NCI-H1417 treated with DMSO at 0.1 percent for 48 hours (cell line): ENCODE measurements around the gene LHX8.
"Not testable (repeated sequence)": the region's sequence is repeated elsewhere in the genome, so short reads cannot be mapped to it uniquely, and the experiment has no call there.

Source experiments
- DNase-seq: peaks from one replicate; lab custom pipeline; 2025; lab: John Stamatoyannopoulos, UW

LHX8 gene

GRCh38 chr1:75133750-75134646, at the start of gene LHX8:
Gene LHX8 (plus strand): TSS chr1:75134388. CDS start chr1:75136615, 2,227 bp downstream.
- DNase-seq: no peak

- no peak for DNase-seq
Observed at GRCh38 chr1:75085931-75086330, 48.3 kb upstream of the LHX8 start.

- no peak for DNase-seq
Observed at GRCh38 chr1:75087278-75087677, 46.9 kb upstream of the LHX8 start.

- DNase-seq: no peak
Observed at GRCh38 chr1:75092141-75092540, 42.0 kb upstream of the LHX8 start.

GRCh38 chr1:75097654-75098053, 36.5 kb upstream of the LHX8 start:
- DNase-seq: no peak

- no peak for DNase-seq
Observed at GRCh38 chr1:75099581-75099980, 34.6 kb upstream of the LHX8 start.

GRCh38 chr1:75100481-75101092, 33.6 kb upstream of the LHX8 start:
- no peak for DNase-seq

- not testable (repeated sequence) for DNase-seq
Observed at GRCh38 chr1:75112362-75112951, 21.7 kb upstream of the LHX8 start.

GRCh38 chr1:75115654-75116053, 18.5 kb upstream of the LHX8 start:
- no peak for DNase-seq

- DNase-seq: no peak
Observed at GRCh38 chr1:75123756-75124155, 10.4 kb upstream of the LHX8 start.

GRCh38 chr1:75124510-75124909, 9.7 kb upstream of the LHX8 start:
- DNase-seq: no peak

- no peak for DNase-seq
Observed at GRCh38 chr1:75125161-75125726, 8.9 kb upstream of the LHX8 start.

GRCh38 chr1:75126611-75127101, 7.5 kb upstream of the LHX8 start:
- DNase-seq: no peak

- DNase-seq: no peak
Observed at GRCh38 chr1:75127916-75128717, 6.1 kb upstream of the LHX8 start.

- DNase-seq: no peak
Observed at GRCh38 chr1:75129660-75129982, 4.6 kb upstream of the LHX8 start.

- no peak for DNase-seq
Observed at GRCh38 chr1:75129983-75130789, 4.0 kb upstream of the LHX8 start.

- no peak for DNase-seq
Observed at GRCh38 chr1:75130865-75131564, 3.2 kb upstream of the LHX8 start.

- no peak for DNase-seq
Observed at GRCh38 chr1:75131565-75132241, 2.5 kb upstream of the LHX8 start.

- no peak for DNase-seq
Observed at GRCh38 chr1:75132242-75132811, 1.9 kb upstream of the LHX8 start.
